SK-N-SH treated with all-trans-retinoic acid at 6 μM for 48 hours (cell line): Measurements from ENCODE around the gene TMEM119.

Experiments
- ATAC-seq: fragments of 200-7000 bp; cut with Tn5 transposase; 3 replicates; pipeline ENCODE4 v1.9.1; 2020; ENCODE audit warnings: mild to moderate bottlenecking, moderate library complexity
- ARNTL ChIP-seq: fragments of 450-650 bp; formaldehyde crosslinking; IDR thresholded peaks from 2 replicates; pipeline ENCODE4 v1.5.0; 2020; ENCODE audit warnings: low read depth, mild to moderate bottlenecking, moderate library complexity, borderline replicate concordance
- CREB5 ChIP-seq: fragments of 250-450 bp; sonication (Bioruptor Pico); IDR thresholded peaks from 2 replicates; pipeline ENCODE4 v1.5.1; 2020; ENCODE audit warnings: low read depth, mild to moderate bottlenecking, moderate library complexity
- ESRRG ChIP-seq: fragments of 250-450 bp; sonication (Bioruptor Pico); IDR thresholded peaks from 2 replicates; pipeline ENCODE4 v1.6.1; 2021; ENCODE audit warnings: mild to moderate bottlenecking
- GLIS3 ChIP-seq: fragments of 250-450 bp; sonication (Bioruptor Pico); IDR thresholded peaks from 2 replicates; pipeline ENCODE4 v1.5.0; 2020; ENCODE audit warnings: mild to moderate bottlenecking, moderate library complexity
- ISL1 ChIP-seq: fragments of 250-450 bp; sonication (Bioruptor Pico); IDR thresholded peaks from 2 replicates; pipeline ENCODE4 v2.1.2; 2022; ENCODE audit warnings: mild to moderate bottlenecking, moderate library complexity
- PATZ1 ChIP-seq: fragments of 250-450 bp; sonication (Bioruptor Pico); IDR thresholded peaks from 2 replicates; pipeline ENCODE4 v1.8.0; 2020; ENCODE audit warnings: mild to moderate bottlenecking, moderate library complexity, borderline replicate concordance
- POU6F1 ChIP-seq: fragments of 250-450 bp; sonication (Bioruptor Pico); IDR thresholded peaks from 2 replicates; pipeline ENCODE4 v1.8.0; 2021; ENCODE audit warnings: low read depth, mild to moderate bottlenecking, moderate library complexity, borderline replicate concordance
- PPARA ChIP-seq: fragments of 250-450 bp; sonication (Bioruptor Pico); IDR thresholded peaks from 2 replicates; pipeline ENCODE4 v1.5.0; 2020; ENCODE audit warnings: mild to moderate bottlenecking, borderline replicate concordance
- RARB ChIP-seq: fragments of 250-450 bp; sonication (Bioruptor Pico); IDR thresholded peaks from 2 replicates; pipeline ENCODE4 v1.8.0; 2021; ENCODE audit warnings: mild to moderate bottlenecking, moderate library complexity
- SNAI2 ChIP-seq: fragments of 250-450 bp; sonication (Bioruptor Pico); IDR thresholded peaks from 2 replicates; pipeline ENCODE4 v1.5.0; 2020; ENCODE audit warnings: mild to moderate bottlenecking, moderate library complexity
- TCF4 ChIP-seq: fragments of 250-450 bp; sonication (Bioruptor Pico); IDR thresholded peaks from 2 replicates; pipeline ENCODE4 v1.8.0; 2021; ENCODE audit warnings: mild to moderate bottlenecking, moderate library complexity, borderline replicate concordance
- TSHZ2 ChIP-seq: fragments of 250-450 bp; sonication (Bioruptor Pico); IDR thresholded peaks from 2 replicates; pipeline ENCODE4 v1.5.0; 2020; ENCODE audit warnings: mild to moderate bottlenecking, moderate library complexity
- ZFP3 ChIP-seq: fragments of 250-450 bp; sonication (Bioruptor Pico); IDR thresholded peaks from 2 replicates; pipeline ENCODE4 v1.5.0; 2020; ENCODE audit warnings: mild to moderate bottlenecking, moderate library complexity
- ZFP30 ChIP-seq: fragments of 450-650 bp; formaldehyde crosslinking; IDR thresholded peaks from 2 replicates; pipeline ENCODE4 v1.5.0; 2022; ENCODE audit warnings: mild to moderate bottlenecking, moderate library complexity
- ZNF565 ChIP-seq: fragments of 450-650 bp; formaldehyde crosslinking; conservative IDR thresholded peaks from 2 replicates; pipeline ENCODE4 v1.5.0; 2020; ENCODE audit warnings: low read depth, mild to moderate bottlenecking, moderate library complexity
- ZNF8 ChIP-seq: fragments of 450-650 bp; formaldehyde crosslinking; IDR thresholded peaks from 2 replicates; pipeline ENCODE4 v1.5.0; 2020; ENCODE audit warnings: mild to moderate bottlenecking, moderate library complexity

Gene TMEM119

GRCh38 chr12:108643941-108644810 lies 46.3 kb upstream of the TMEM119 start:
- TF ChIP-seq PATZ1 (CRISPR knock-in tag) (no peak), ISL1 (CRISPR knock-in tag) (peak; percentile 25; the same call in 1 of the 2 replicates), ZFP3 (0 out of 2 replicates have a peak, but pooled peaks have one; percentile 7)
- peak; percentile 60 for ATAC-seq

- TF ChIP-seq ZNF565 (CRISPR knock-in tag), result no peak
- no peak for TF ChIP-seq ZNF8 (CRISPR knock-in tag)
- TF ChIP-seq PPARA (CRISPR knock-in tag), result no peak
- no peak for TF ChIP-seq RARB (CRISPR knock-in tag)
- TF ChIP-seq ARNTL (CRISPR knock-in tag), result no peak
- TF ChIP-seq CREB5 (CRISPR knock-in tag), result no peak
- no peak for TF ChIP-seq ESRRG (CRISPR knock-in tag)
- no peak for TF ChIP-seq TCF4
- TF ChIP-seq, all 23 proteins: peak for 0
- no peak for ATAC-seq
Measured at GRCh38 chr12:108642899-108643654, 45.2 kb upstream of the TMEM119 start.

- TF ChIP-seq TCF4 (no peak), TSHZ2 (CRISPR knock-in tag) (no peak), RARB (CRISPR knock-in tag) (no peak), PATZ1 (CRISPR knock-in tag) (no peak), PPARA (CRISPR knock-in tag) (no peak), ZFP30 (CRISPR knock-in tag) (no peak), GLIS3 (CRISPR knock-in tag) (no peak), SNAI2 (CRISPR knock-in tag) (no peak), POU6F1 (CRISPR knock-in tag) (no peak)
- no peak for ATAC-seq
Measured at GRCh38 chr12:108642269-108642870, 44.5 kb upstream of the TMEM119 start.
